Measurements from ENCODE around the gene GANC.

DNA sequence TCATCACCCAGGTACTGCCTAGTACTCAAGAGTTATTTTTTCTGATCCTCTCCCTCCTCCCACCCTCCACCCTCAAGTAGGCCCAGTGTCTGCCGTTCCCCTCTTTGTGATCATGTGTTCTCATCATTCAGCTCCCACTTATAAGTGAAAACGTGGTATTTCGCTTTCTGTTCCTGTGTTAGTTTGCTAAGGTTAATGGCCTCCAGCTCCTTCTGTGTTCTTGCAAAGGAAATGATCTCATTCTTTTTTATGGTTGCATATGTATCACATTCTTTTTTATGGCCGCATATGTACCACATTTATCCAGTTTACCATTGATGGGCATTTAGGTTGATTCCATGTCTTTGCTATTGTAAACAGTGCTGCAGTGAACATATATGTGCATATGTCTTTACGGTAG is 8.2 kb upstream of the GANC start:
- TF ChIP-seq ZNF830 (CRISPR knock-in tag; IDR thresholded peaks at IDR 0.05) (no peak), GABPA (tag; conservative IDR thresholded peaks at IDR 0.05; ENCODE audit: low read depth) (no peak), MAFK (IDR thresholded peaks at IDR 0.05; ENCODE audit: low read length) (no peak), EZH2 (IDR thresholded peaks at IDR 0.05; ENCODE audit: borderline replicate concordance, low read depth, low read length) (no peak), ZNF263 (CRISPR knock-in tag; IDR thresholded peaks at IDR 0.05; ENCODE audit: borderline replicate concordance) (no peak)
